Endothelial cell (in vitro differentiated cells): ENCODE measurements around the gene ERVFRD-1. TPM values are rescaled to one million over a fixed set of nuclear protein-coding genes. Genes with fewer than 3 reads are reported as not detected.

Experiments used
- DNase-seq: peaks from one replicate; pipeline ENCODE4 v3.0.0; 2021; ENCODE audit warnings: low spot score
- H3K27ac Mint-ChIP-seq: one replicate; pipeline ENCODE4 v1.8.0; 2021; ENCODE audit warnings: mixed read lengths, inconsistent platforms; ENCODE audit not compliant: unreplicated experiment
- H3K27me3 Mint-ChIP-seq: one replicate; pipeline ENCODE4 v1.8.0; 2021; ENCODE audit warnings: mild to moderate bottlenecking, moderate library complexity, mixed read lengths, inconsistent platforms; ENCODE audit not compliant: unreplicated experiment
- H3K36me3 Mint-ChIP-seq: one replicate; pipeline ENCODE4 v1.8.0; 2021; ENCODE audit warnings: mild to moderate bottlenecking, low read depth, mixed read lengths, inconsistent platforms; ENCODE audit not compliant: unreplicated experiment
- H3K4me1 Mint-ChIP-seq: one replicate; pipeline ENCODE4 v1.8.0; 2021; ENCODE audit warnings: mild to moderate bottlenecking, mixed read lengths, inconsistent platforms; ENCODE audit not compliant: unreplicated experiment
- H3K4me3 Mint-ChIP-seq: one replicate; pipeline ENCODE4 v1.8.0; 2021; ENCODE audit warnings: mild to moderate bottlenecking, mixed read lengths, inconsistent platforms; ENCODE audit not compliant: unreplicated experiment
- H3K9me3 Mint-ChIP-seq: one replicate; pipeline ENCODE4 v1.8.0; 2021; ENCODE audit warnings: mixed read lengths, inconsistent platforms; ENCODE audit not compliant: unreplicated experiment
- long read RNA-seq: library from polyadenylated mRNA; unstranded; transcript quantifications from one replicate; pipeline ENCODE4 v2.0.0, GENCODE V29; 2020; ENCODE audit not compliant: unreplicated experiment
- total RNA-seq: library from RNA; stranded (reverse); fragmentation: NEBNext Ultra II Directional; extraction: Animal tissue kit (Norgen Biotek cat#: 25700); gene quantifications from one replicate; pipeline ENCODE4 v1.2.1, GENCODE V29; 2021; ENCODE audit not compliant: unreplicated experiment
- TF ChIP-seq, protein P1 (sequence below): fragments of 200-600 bp; sonication (generic); IDR thresholded peaks from one replicate; pipeline ENCODE4 v1.5.0; 2021; ENCODE audit warnings: antibody characterized with exemption; ENCODE audit not compliant: unreplicated experiment

Gene ERVFRD-1, protein sequence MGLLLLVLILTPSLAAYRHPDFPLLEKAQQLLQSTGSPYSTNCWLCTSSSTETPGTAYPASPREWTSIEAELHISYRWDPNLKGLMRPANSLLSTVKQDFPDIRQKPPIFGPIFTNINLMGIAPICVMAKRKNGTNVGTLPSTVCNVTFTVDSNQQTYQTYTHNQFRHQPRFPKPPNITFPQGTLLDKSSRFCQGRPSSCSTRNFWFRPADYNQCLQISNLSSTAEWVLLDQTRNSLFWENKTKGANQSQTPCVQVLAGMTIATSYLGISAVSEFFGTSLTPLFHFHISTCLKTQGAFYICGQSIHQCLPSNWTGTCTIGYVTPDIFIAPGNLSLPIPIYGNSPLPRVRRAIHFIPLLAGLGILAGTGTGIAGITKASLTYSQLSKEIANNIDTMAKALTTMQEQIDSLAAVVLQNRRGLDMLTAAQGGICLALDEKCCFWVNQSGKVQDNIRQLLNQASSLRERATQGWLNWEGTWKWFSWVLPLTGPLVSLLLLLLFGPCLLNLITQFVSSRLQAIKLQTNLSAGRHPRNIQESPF
- not detected for total RNA-seq
- long read RNA-seq, result 0 reads

- no peaks in the 10 kb centered on the region for H3K9me3 Mint-ChIP-seq
- no peaks in the 10 kb centered on the region for H3K36me3 Mint-ChIP-seq
- H3K27ac Mint-ChIP-seq, result peak within 1 kb of the TSS; percentile 54
- no peaks in the 10 kb centered on the region for H3K27me3 Mint-ChIP-seq
- no peak within 1 kb of the TSS for H3K4me3 Mint-ChIP-seq
- no peak for DNase-seq
- TF ChIP-seq, protein P1, sequence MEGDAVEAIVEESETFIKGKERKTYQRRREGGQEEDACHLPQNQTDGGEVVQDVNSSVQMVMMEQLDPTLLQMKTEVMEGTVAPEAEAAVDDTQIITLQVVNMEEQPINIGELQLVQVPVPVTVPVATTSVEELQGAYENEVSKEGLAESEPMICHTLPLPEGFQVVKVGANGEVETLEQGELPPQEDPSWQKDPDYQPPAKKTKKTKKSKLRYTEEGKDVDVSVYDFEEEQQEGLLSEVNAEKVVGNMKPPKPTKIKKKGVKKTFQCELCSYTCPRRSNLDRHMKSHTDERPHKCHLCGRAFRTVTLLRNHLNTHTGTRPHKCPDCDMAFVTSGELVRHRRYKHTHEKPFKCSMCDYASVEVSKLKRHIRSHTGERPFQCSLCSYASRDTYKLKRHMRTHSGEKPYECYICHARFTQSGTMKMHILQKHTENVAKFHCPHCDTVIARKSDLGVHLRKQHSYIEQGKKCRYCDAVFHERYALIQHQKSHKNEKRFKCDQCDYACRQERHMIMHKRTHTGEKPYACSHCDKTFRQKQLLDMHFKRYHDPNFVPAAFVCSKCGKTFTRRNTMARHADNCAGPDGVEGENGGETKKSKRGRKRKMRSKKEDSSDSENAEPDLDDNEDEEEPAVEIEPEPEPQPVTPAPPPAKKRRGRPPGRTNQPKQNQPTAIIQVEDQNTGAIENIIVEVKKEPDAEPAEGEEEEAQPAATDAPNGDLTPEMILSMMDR, result no peak
- peaks cover 26% of the 10 kb centered on the region for H3K4me1 Mint-ChIP-seq
Measured at GRCh38 chr6:11110921-11111768, at the start of gene ERVFRD-1. Gene ERVFRD-1, minus strand, starts transcription at chr6:11111725. Its CDS starts 6,415 bp downstream, at chr6:11105310.

- no peaks in the 10 kb centered on the region for H3K9me3 Mint-ChIP-seq
- TF ChIP-seq, protein P1, result no peak
- H3K27me3 Mint-ChIP-seq, result peaks cover 2% of the 10 kb centered on the region
- no peak overlapping the region for H3K27ac Mint-ChIP-seq
- H3K4me1 Mint-ChIP-seq, result no peaks in the 10 kb centered on the region
- H3K4me3 Mint-ChIP-seq, result no peak overlapping the region
- no peak for DNase-seq
- peaks cover 5% of the 10 kb centered on the region for H3K36me3 Mint-ChIP-seq
Measured at GRCh38 chr6:11160199-11160598, 48.7 kb upstream of the ERVFRD-1 start.

DNA sequence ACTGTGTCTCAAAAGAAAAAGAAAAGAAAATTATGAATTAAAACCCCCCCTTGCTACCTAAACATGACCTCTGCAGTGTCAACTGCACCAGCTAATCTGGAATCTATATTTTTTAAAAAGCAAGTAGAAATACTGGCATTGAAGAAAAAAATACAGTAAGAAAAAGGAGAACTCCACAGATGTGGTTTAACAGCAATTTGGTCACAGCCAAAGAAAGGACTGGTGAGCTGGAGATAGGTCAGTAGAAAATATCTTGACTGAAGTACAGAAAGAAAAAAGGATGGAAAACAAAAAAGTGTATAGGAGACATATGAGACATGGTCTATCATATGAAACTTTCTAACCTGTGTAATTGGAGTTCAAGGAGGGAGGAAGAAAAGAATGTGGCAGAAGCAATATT, 44.1 kb upstream of the ERVFRD-1 start:
- H3K36me3 Mint-ChIP-seq, result no peaks in the 10 kb centered on the region
- H3K4me3 Mint-ChIP-seq, result no peak overlapping the region
- no peaks in the 10 kb centered on the region for H3K9me3 Mint-ChIP-seq
- H3K4me1 Mint-ChIP-seq, result peaks cover 6% of the 10 kb centered on the region
- TF ChIP-seq, protein P1, result no peak
- H3K27ac Mint-ChIP-seq, result no peak overlapping the region
- no peak for DNase-seq
- H3K27me3 Mint-ChIP-seq, result no peaks in the 10 kb centered on the region

GRCh38 chr6:11153447-11153846, 41.9 kb upstream of the ERVFRD-1 start:
- no peaks in the 10 kb centered on the region for H3K36me3 Mint-ChIP-seq
- peaks cover 7% of the 10 kb centered on the region for H3K4me1 Mint-ChIP-seq
- no peaks in the 10 kb centered on the region for H3K9me3 Mint-ChIP-seq
- TF ChIP-seq, protein P1, result no peak
- H3K4me3 Mint-ChIP-seq, result no peak overlapping the region
- H3K27me3 Mint-ChIP-seq, result no peaks in the 10 kb centered on the region
- H3K27ac Mint-ChIP-seq, result no peak overlapping the region
- DNase-seq, result no peak
